GM18907 (cell line): Measurements from ENCODE around the gene OR10A7.
"Not testable (repeated sequence)": the region's sequence is repeated elsewhere in the genome, so short reads cannot be mapped to it uniquely, and the experiment has no call there.

Experiments
- ATAC-seq: cut with Tn5 transposase; IDR thresholded peaks from one replicate; pipeline ENCODE4 v1.9.1; 2021; ENCODE audit warnings: mild to moderate bottlenecking, moderate library complexity; ENCODE audit not compliant: unreplicated experiment

Gene OR10A7

GRCh38 chr12:55220725-55221124 lies at the start of gene OR10A7:
TSS of gene OR10A7 (plus strand) at chr12:55221025. CDS start at chr12:55221025, 0 bp downstream.
- ATAC-seq: no peak

- ATAC-seq: no peak
Observed at GRCh38 chr12:55171445-55171844, 49.4 kb upstream of the OR10A7 start.

GRCh38 chr12:55171846-55172245 lies 49.0 kb upstream of the OR10A7 start:
- not testable (repeated sequence) for ATAC-seq

- ATAC-seq: no peak
Observed at GRCh38 chr12:55172686-55173085, 48.1 kb upstream of the OR10A7 start.

- no peak for ATAC-seq
Observed at GRCh38 chr12:55173456-55173855, 47.4 kb upstream of the OR10A7 start.

GRCh38 chr12:55188573-55188972 lies 32.3 kb upstream of the OR10A7 start:
- ATAC-seq: no peak

- ATAC-seq: peak; percentile 81
Observed at GRCh38 chr12:55188974-55189556, 31.8 kb upstream of the OR10A7 start.

GRCh38 chr12:55194382-55194781 lies 26.4 kb upstream of the OR10A7 start:
- ATAC-seq: no peak

- no peak for ATAC-seq
Observed at GRCh38 chr12:55226523-55226922, 5.7 kb downstream of the OR10A7 start.

- no peak for ATAC-seq
Observed at GRCh38 chr12:55227643-55228042, 6.8 kb downstream of the OR10A7 start.

GRCh38 chr12:55244309-55244708 lies 23.5 kb downstream of the OR10A7 start, which contains the start of gene OR6C74:
TSS of gene OR6C74 (plus strand) at chr12:55244609. CDS start at chr12:55247288, 2,679 bp downstream.
- no peak for ATAC-seq

- ATAC-seq: no peak
Observed at GRCh38 chr12:55246159-55246558, 25.3 kb downstream of the OR10A7 start.

- ATAC-seq: no peak
Observed at GRCh38 chr12:55250944-55251343, 30.1 kb downstream of the OR10A7 start.

GRCh38 chr12:55253281-55253680 lies 32.5 kb downstream of the OR10A7 start:
- no peak for ATAC-seq

- no peak for ATAC-seq
Observed at GRCh38 chr12:55256831-55257230, 36.0 kb downstream of the OR10A7 start.

GRCh38 chr12:55258303-55258702 lies 37.5 kb downstream of the OR10A7 start:
- ATAC-seq: no peak
